ENCODE results near the gene PVR.
"Not testable (repeated sequence)": the region's sequence is repeated elsewhere in the genome, so short reads cannot be mapped to it uniquely, and the experiment has no call there.

Gene PVR

GRCh38 chr19:44618640-44619357 lies 24.9 kb upstream of the PVR start:
- no peak for DNase-seq

- DNase-seq: no peak
Measured at GRCh38 chr19:44620667-44621066, 23.0 kb upstream of the PVR start.

DNA sequence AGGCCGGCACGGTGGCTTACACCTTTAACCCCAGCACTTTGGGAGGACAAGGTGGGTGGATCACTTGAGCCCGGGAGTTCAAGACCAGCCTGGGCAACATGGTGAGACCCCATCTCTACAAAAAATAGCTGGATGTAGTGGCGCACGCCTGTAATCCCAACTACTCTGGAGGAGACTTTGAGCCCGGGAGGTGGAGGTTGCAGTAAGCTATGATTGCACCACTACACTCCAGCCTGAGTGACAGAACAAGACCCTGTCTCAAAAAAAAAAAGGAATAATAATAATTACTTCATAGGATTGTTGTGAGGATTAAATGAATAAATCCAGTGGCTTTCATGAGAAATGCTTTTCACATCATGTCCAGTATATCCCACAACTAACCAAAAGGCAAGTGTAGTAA lies 22.3 kb upstream of the PVR start:
- DNase-seq: no peak

DNA sequence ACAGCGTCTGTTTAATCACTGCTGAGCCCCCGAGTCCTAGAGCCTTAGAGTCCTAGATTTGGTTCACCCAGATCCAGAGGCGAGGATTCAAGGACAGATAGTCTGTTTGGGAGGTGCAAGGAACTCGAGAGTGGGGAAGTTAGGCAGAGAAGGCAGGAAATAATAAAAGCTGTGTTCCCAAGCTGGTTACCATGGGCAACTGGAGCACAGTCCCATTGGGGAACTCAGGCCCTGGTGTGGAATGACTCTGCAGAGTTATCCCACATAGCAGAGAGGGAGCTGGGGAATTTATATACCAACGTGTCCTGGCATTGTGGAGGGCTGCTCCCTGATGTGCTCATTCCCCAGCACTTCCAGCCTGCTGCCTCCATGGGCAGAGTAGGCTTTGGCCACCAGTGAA lies 20.6 kb upstream of the PVR start:
- no peak for DNase-seq

DNA sequence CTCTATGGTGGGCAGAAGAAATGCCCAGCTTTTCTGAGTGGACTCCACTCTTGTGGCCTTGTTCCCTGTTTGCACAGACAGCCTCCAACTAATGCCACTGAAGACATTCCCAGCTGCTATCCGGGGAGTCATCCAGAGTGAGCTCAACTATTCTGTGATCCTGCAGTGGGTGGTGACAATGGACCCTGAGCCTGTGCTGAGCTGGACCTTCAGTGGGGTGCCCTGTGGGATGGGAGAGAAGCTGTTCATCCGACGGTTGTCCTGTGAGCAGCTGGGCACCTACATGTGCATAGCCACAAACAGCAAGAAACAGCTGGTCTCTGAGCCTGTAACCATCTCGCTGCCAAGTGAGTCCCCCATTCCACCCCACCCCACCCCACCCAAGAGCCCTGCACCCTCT lies 20.1 kb upstream of the PVR start:
- DNase-seq: no peak

- DNase-seq: no peak
Measured at GRCh38 chr19:44624840-44625354, 18.8 kb upstream of the PVR start.

DNA sequence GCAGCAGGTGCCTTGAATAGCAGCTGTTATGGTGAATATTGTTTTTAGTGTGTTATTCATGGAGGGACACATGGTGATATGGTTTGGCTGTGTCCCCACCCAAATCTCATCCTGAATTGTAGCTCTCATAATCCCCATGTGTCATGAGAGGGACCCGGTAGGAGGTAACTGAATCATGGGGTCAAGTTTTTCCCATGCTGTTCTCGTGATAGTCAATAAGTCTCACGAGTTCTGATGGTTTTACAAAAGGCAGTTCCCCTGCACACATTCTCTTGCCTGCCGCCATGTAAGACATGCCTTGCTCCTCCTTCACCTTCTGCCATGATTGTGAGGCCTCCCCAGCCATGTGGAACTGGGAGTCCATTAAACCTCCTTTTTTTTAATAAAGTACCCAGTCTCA lies 18.1 kb upstream of the PVR start:
- not testable (repeated sequence) for DNase-seq

GRCh38 chr19:44626048-44626624 lies 17.6 kb upstream of the PVR start:
- no peak for DNase-seq

GRCh38 chr19:44627631-44628030 lies 16.1 kb upstream of the PVR start:
- no peak for DNase-seq

GRCh38 chr19:44628793-44629192 lies 14.9 kb upstream of the PVR start:
- DNase-seq: no peak

DNA sequence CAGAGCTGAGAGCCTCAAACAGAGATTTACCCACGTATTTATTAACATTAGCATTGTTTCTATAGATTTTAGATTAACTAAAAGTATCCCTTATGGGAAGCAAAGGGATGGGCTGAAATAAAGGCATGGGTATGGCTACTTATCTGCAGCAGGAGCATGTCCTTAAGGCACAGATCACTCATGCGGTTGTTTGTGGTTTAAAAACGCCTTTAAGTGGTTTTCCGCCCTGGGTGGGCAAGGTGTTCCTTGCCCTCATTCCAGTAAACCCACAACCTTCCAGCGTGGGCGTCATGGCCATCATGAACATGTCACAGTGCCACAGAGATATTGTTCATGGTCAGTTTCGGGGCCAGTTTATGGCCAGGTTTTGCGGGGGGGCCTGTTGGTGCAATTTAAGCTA lies 12.1 kb upstream of the PVR start:
- DNase-seq: not testable (repeated sequence)

GRCh38 chr19:44634058-44634457 lies 9.7 kb upstream of the PVR start:
- DNase-seq: not testable (repeated sequence)

DNA sequence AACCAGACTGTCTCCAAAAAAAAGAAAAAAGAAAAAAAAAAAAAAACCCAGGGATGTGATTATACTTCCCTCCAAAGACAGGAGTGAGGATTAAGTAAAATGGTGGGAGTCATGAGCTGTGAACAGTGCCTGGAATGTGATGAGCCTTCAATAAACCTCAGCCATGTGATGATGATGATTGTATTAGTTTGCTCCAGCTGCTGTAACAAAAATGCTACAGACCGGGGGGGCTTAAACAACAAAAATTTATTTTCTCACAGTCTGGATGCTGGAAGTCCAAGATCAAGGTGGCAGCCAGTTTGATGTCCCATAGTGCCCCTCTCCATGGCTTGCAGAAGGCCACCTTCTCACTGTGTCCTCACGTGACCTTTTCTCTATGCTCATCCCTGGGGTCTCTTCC lies 8.9 kb upstream of the PVR start:
- no peak for DNase-seq

- no peak for DNase-seq
Measured at GRCh38 chr19:44635581-44636438, 7.9 kb upstream of the PVR start.

GRCh38 chr19:44636439-44637389 lies 7.0 kb upstream of the PVR start:
- no peak for DNase-seq

DNA sequence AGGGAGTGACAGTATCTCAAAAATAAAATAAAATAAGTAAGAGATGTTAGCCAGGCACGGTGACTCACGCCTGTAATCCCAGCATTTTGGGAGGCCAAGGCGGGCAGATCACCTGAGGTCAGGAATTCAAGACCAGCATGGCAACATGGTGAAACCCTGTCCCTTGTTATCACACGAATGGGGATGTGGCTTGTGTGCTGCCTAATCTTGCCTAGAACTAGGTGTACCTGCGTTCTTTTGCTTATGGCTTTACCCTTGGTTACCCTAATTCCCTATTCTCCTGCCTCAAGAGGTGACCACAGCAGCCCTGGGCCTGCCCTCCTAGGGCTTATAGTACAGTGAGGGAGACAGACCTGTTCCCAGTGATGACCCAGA lies 6.3 kb upstream of the PVR start:
- DNase-seq: no peak

- no peak for DNase-seq
Measured at GRCh38 chr19:44640518-44640917, 3.2 kb upstream of the PVR start.

- no peak for DNase-seq
Measured at GRCh38 chr19:44641501-44642265, 2.0 kb upstream of the PVR start.

DNA sequence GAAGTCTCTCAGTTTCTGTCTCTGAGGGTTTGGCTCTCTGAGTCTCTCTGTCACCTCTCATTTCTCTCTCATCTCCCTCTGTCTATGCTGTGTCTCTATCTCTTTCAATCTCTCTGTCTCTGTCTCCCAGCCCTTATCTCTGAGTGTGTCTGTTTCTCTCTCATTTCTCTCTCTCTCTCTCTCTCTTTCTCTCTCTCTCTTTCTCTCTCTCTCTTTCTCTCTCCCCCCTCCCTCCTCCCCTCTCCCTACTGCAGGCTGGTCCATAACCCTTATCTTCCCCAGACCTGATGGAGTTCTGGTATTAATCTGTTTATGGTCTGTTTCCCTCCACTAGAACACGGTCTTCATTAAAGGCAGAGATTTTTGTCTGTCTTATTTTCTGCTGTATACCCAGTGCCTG lies 1.3 kb upstream of the PVR start:
- no peak for DNase-seq

- DNase-seq: no peak
Measured at GRCh38 chr19:44644402-44645016, 799 bp downstream of the PVR start.

DNA sequence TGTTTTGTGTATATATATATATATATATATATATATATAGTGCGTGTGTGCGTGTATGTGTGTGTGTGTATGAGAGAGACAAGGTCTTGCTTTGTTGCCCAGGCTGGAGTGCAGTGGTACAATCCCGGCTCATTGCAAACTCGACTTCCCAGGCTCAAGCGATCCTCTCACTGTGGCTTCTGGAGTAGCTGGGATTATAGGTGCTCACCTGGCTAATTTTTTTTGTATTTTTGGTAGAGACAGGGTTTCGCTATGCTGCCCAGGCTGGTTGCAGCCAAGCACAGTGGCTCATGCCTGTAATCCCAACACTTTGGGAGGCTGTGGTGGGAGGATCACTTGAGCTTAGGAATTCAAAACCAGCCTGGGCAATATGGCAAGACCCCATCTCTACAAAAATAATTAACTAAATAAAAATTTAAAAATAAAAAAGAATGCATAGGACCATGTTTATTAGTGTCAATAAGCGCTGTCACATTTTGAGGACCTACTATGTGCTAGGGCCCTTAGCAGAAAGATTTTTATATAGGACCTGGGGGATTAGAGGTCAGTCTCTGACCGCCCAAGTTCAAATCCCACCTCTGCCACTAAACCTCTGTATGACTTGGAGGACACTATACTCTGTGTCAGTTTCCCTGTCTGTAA lies 1.8 kb downstream of the PVR start:
- DNase-seq: no peak

Data from activated effector memory CD4-positive, alpha-beta T cell treated with anti-CD3 and anti-CD28 coated beads, Interleukin-2, amount 50 U/mL, for 16 hours (primary cell).